ENCODE results near the gene SGIP1. TPM values are rescaled to one million over a fixed set of nuclear protein-coding genes. Genes with fewer than 3 reads are reported as not detected.

The SGIP1 gene
- total and polyA plus RNA-seq, 5 donors from 2014 or later = not detected

- ATAC-seq (ENCODE audit: low read depth in 2 of 2) = no peak
- no peaks in the 10 kb centered on the region for H3K36me3 ChIP-seq (ENCODE audit: control insufficient read depth, insufficient read depth, low read length)
Measured at GRCh38 chr1:66546047-66546810, 12.3 kb downstream of the SGIP1 start.

GRCh38 chr1:66549017-66549416, 15.1 kb downstream of the SGIP1 start:
- H3K36me3 Mint-ChIP-seq = no peaks in the 10 kb centered on the region
- H3K9me3 Mint-ChIP-seq = peaks cover 0 to 2% (median 0%) of the 10 kb centered on the region in 7 donors
- Histone ChIP-seq H3K4me1 (ENCODE audit: control insufficient read depth, insufficient read depth, low read length, poor library complexity, severe bottlenecking) (no peaks in the 10 kb centered on the region), H3K4me3 (ENCODE audit: low read depth, low read length) (no peak overlapping the region), H3K27ac (ENCODE audit: insufficient read depth, low read length, poor library complexity, severe bottlenecking) (no peak overlapping the region), H3K36me3 (ENCODE audit: control insufficient read depth, insufficient read depth, low read length) (no peaks in the 10 kb centered on the region), H3K9me3 (ENCODE audit: control insufficient read depth in 2 of 2, low read length in 2 of 2) (no peaks in the 10 kb centered on the region), H3K27me3 (ENCODE audit: control insufficient read depth, insufficient read depth, low read length) (peaks cover 3% of the 10 kb centered on the region)
- H3K4me3 Mint-ChIP-seq = no peak overlapping the region
- peaks cover 10% of the 10 kb centered on the region for H3K27me3 Mint-ChIP-seq
- no peak overlapping the region for H3K27ac Mint-ChIP-seq
- ATAC-seq (ENCODE audit: low read depth in 2 of 2) = no peak
- DNase-seq = no peak
- H3K4me1 Mint-ChIP-seq = no peaks in the 10 kb centered on the region

More at GRCh38 chr1:66546047-66546810, 12.3 kb downstream of the SGIP1 start:
- Mint-ChIP-seq H3K36me3 (no peaks in the 10 kb centered on the region), H3K27ac (no peak overlapping the region), H3K27me3 (peaks cover 10% of the 10 kb centered on the region), H3K4me1 (no peaks in the 10 kb centered on the region), H3K9me3 (peaks cover 0 to 2% (median 0%) of the 10 kb centered on the region in 7 donors), H3K4me3 (no peak overlapping the region)
- DNase-seq = no peak
- H3K4me3 ChIP-seq (ENCODE audit: low read depth, low read length) = no peak overlapping the region
- no peaks in the 10 kb centered on the region for H3K9me3 ChIP-seq (ENCODE audit: control insufficient read depth in 2 of 2, low read length in 2 of 2)
- peaks cover 2% of the 10 kb centered on the region for H3K27me3 ChIP-seq (ENCODE audit: control insufficient read depth, insufficient read depth, low read length)
- H3K27ac ChIP-seq (ENCODE audit: insufficient read depth, low read length, poor library complexity, severe bottlenecking) = no peak overlapping the region
- no peaks in the 10 kb centered on the region for H3K4me1 ChIP-seq (ENCODE audit: control insufficient read depth, insufficient read depth, low read length, poor library complexity, severe bottlenecking)

- H3K36me3 Mint-ChIP-seq = no peaks in the 10 kb centered on the region
- H3K36me3 ChIP-seq (ENCODE audit: control insufficient read depth, insufficient read depth, low read length) = no peaks in the 10 kb centered on the region
- H3K4me3 ChIP-seq (ENCODE audit: low read depth, low read length) = no peak overlapping the region
- DNase-seq (no peak), ATAC-seq (ENCODE audit: low read depth in 2 of 2) (no peak)
- no peaks in the 10 kb centered on the region for H3K4me1 Mint-ChIP-seq
- no peak overlapping the region for H3K27ac Mint-ChIP-seq
- H3K27me3 Mint-ChIP-seq = peaks cover 8% of the 10 kb centered on the region
- H3K4me3 Mint-ChIP-seq = no peak overlapping the region
- H3K27ac ChIP-seq (ENCODE audit: insufficient read depth, low read length, poor library complexity, severe bottlenecking) = no peak overlapping the region
- peaks cover 3% of the 10 kb centered on the region for H3K27me3 ChIP-seq (ENCODE audit: control insufficient read depth, insufficient read depth, low read length)
- peaks cover 0 to 2% (median 0%) of the 10 kb centered on the region in 7 donors for H3K9me3 Mint-ChIP-seq
- H3K4me1 ChIP-seq (ENCODE audit: control insufficient read depth, insufficient read depth, low read length, poor library complexity, severe bottlenecking) = no peaks in the 10 kb centered on the region
- H3K9me3 ChIP-seq (ENCODE audit: control insufficient read depth in 2 of 2, low read length in 2 of 2) = no peaks in the 10 kb centered on the region
Measured at GRCh38 chr1:66550243-66550642, 16.3 kb downstream of the SGIP1 start.

- Mint-ChIP-seq H3K4me1 (no peaks in the 10 kb centered on the region), H3K9me3 (peaks cover 0 to 2% (median 0%) of the 10 kb centered on the region in 7 donors), H3K4me3 (no peak overlapping the region), H3K27me3 (peaks cover 10% of the 10 kb centered on the region), H3K36me3 (no peaks in the 10 kb centered on the region), H3K27ac (no peak overlapping the region)
- no peak overlapping the region for H3K27ac ChIP-seq (ENCODE audit: insufficient read depth, low read length, poor library complexity, severe bottlenecking)
- H3K36me3 ChIP-seq (ENCODE audit: control insufficient read depth, insufficient read depth, low read length) = no peaks in the 10 kb centered on the region
- H3K4me1 ChIP-seq (ENCODE audit: control insufficient read depth, insufficient read depth, low read length, poor library complexity, severe bottlenecking) = no peaks in the 10 kb centered on the region
- peaks cover 3% of the 10 kb centered on the region for H3K27me3 ChIP-seq (ENCODE audit: control insufficient read depth, insufficient read depth, low read length)
- no peak overlapping the region for H3K4me3 ChIP-seq (ENCODE audit: low read depth, low read length)
- DNase-seq (no peak), ATAC-seq (ENCODE audit: low read depth in 2 of 2) (no peak)
- H3K9me3 ChIP-seq (ENCODE audit: control insufficient read depth in 2 of 2, low read length in 2 of 2) = no peaks in the 10 kb centered on the region
Measured at GRCh38 chr1:66552287-66552686, 18.3 kb downstream of the SGIP1 start.

GRCh38 chr1:66552829-66553228, 18.9 kb downstream of the SGIP1 start:
- H3K4me3 ChIP-seq (ENCODE audit: low read depth, low read length) = no peak overlapping the region
- no peaks in the 10 kb centered on the region for H3K4me1 ChIP-seq (ENCODE audit: control insufficient read depth, insufficient read depth, low read length, poor library complexity, severe bottlenecking)
- no peaks in the 10 kb centered on the region for H3K36me3 ChIP-seq (ENCODE audit: control insufficient read depth, insufficient read depth, low read length)
- ATAC-seq (ENCODE audit: low read depth in 2 of 2) = no peak
- peaks cover 0 to 2% (median 0%) of the 10 kb centered on the region in 7 donors for H3K9me3 Mint-ChIP-seq
- no peak for DNase-seq
- peaks cover 10% of the 10 kb centered on the region for H3K27me3 Mint-ChIP-seq
- no peak overlapping the region for H3K4me3 Mint-ChIP-seq
- no peaks in the 10 kb centered on the region for H3K9me3 ChIP-seq (ENCODE audit: control insufficient read depth in 2 of 2, low read length in 2 of 2)
- H3K36me3 Mint-ChIP-seq = no peaks in the 10 kb centered on the region
- H3K27ac ChIP-seq (ENCODE audit: insufficient read depth, low read length, poor library complexity, severe bottlenecking) = no peak overlapping the region
- H3K27me3 ChIP-seq (ENCODE audit: control insufficient read depth, insufficient read depth, low read length) = peaks cover 3% of the 10 kb centered on the region
- H3K27ac Mint-ChIP-seq = no peak overlapping the region
- no peaks in the 10 kb centered on the region for H3K4me1 Mint-ChIP-seq

GRCh38 chr1:66553846-66554245, 19.9 kb downstream of the SGIP1 start:
- H3K27me3 ChIP-seq (ENCODE audit: control insufficient read depth, insufficient read depth, low read length) = peaks cover 3% of the 10 kb centered on the region
- no peaks in the 10 kb centered on the region for H3K36me3 ChIP-seq (ENCODE audit: control insufficient read depth, insufficient read depth, low read length)
- no peak overlapping the region for H3K4me3 ChIP-seq (ENCODE audit: low read depth, low read length)
- no peaks in the 10 kb centered on the region for H3K36me3 Mint-ChIP-seq
- no peak overlapping the region for H3K4me3 Mint-ChIP-seq
- no peaks in the 10 kb centered on the region for H3K4me1 ChIP-seq (ENCODE audit: control insufficient read depth, insufficient read depth, low read length, poor library complexity, severe bottlenecking)
- H3K27ac Mint-ChIP-seq = no peak overlapping the region
- H3K4me1 Mint-ChIP-seq = no peaks in the 10 kb centered on the region
- H3K27ac ChIP-seq (ENCODE audit: insufficient read depth, low read length, poor library complexity, severe bottlenecking) = no peak overlapping the region
- peaks cover 0 to 2% (median 0%) of the 10 kb centered on the region in 7 donors for H3K9me3 Mint-ChIP-seq
- H3K9me3 ChIP-seq (ENCODE audit: control insufficient read depth in 2 of 2, low read length in 2 of 2) = no peaks in the 10 kb centered on the region
- H3K27me3 Mint-ChIP-seq = peaks cover 10% of the 10 kb centered on the region
- ATAC-seq (ENCODE audit: low read depth in 2 of 2) = no peak
- no peak for DNase-seq

GRCh38 chr1:66556161-66556611, 22.2 kb downstream of the SGIP1 start:
- Mint-ChIP-seq H3K27ac (no peak overlapping the region), H3K4me1 (no peaks in the 10 kb centered on the region), H3K4me3 (no peak overlapping the region), H3K9me3 (peaks cover 0 to 1% (median 0%) of the 10 kb centered on the region in 7 donors), H3K27me3 (peaks cover 5% of the 10 kb centered on the region), H3K36me3 (no peaks in the 10 kb centered on the region)
- H3K27ac ChIP-seq (ENCODE audit: insufficient read depth, low read length, poor library complexity, severe bottlenecking) = no peak overlapping the region
- no peak for ATAC-seq (ENCODE audit: low read depth in 2 of 2)
- peaks cover 3% of the 10 kb centered on the region for H3K27me3 ChIP-seq (ENCODE audit: control insufficient read depth, insufficient read depth, low read length)
- H3K9me3 ChIP-seq (ENCODE audit: control insufficient read depth in 2 of 2, low read length in 2 of 2) = no peaks in the 10 kb centered on the region
- H3K4me1 ChIP-seq (ENCODE audit: control insufficient read depth, insufficient read depth, low read length, poor library complexity, severe bottlenecking) = no peaks in the 10 kb centered on the region
- H3K36me3 ChIP-seq (ENCODE audit: control insufficient read depth, insufficient read depth, low read length) = no peaks in the 10 kb centered on the region
- no peak overlapping the region for H3K4me3 ChIP-seq (ENCODE audit: low read depth, low read length)
- no peak for DNase-seq

- H3K36me3 Mint-ChIP-seq = no peaks in the 10 kb centered on the region
- no peak overlapping the region for H3K4me3 Mint-ChIP-seq
- Histone ChIP-seq H3K4me3 (ENCODE audit: low read depth, low read length) (no peak overlapping the region), H3K9me3 (ENCODE audit: control insufficient read depth in 2 of 2, low read length in 2 of 2) (no peaks in the 10 kb centered on the region), H3K27ac (ENCODE audit: insufficient read depth, low read length, poor library complexity, severe bottlenecking) (no peak overlapping the region), H3K4me1 (ENCODE audit: control insufficient read depth, insufficient read depth, low read length, poor library complexity, severe bottlenecking) (no peaks in the 10 kb centered on the region), H3K36me3 (ENCODE audit: control insufficient read depth, insufficient read depth, low read length) (no peaks in the 10 kb centered on the region), H3K27me3 (ENCODE audit: control insufficient read depth, insufficient read depth, low read length) (peaks cover 3% of the 10 kb centered on the region)
- H3K27me3 Mint-ChIP-seq = peaks cover 5% of the 10 kb centered on the region
- H3K4me1 Mint-ChIP-seq = no peaks in the 10 kb centered on the region
- H3K9me3 Mint-ChIP-seq = peaks cover 0 to 1% (median 0%) of the 10 kb centered on the region in 7 donors
- DNase-seq (no peak), ATAC-seq (ENCODE audit: low read depth in 2 of 2) (no peak)
- no peak overlapping the region for H3K27ac Mint-ChIP-seq
Measured at GRCh38 chr1:66557157-66557556, 23.2 kb downstream of the SGIP1 start.

Measured in CD4-positive, CD25-positive, alpha-beta regulatory T cell (primary cell).